ENCODE measurements around the gene PDZD7. TPM values are rescaled to one million over a fixed set of nuclear protein-coding genes. Genes with fewer than 3 reads are reported as not detected.

Gene PDZD7
- total RNA-seq, 3 donors from 2014 or later = 0.28 to 0.43 TPM; not detected in 1

DNA sequence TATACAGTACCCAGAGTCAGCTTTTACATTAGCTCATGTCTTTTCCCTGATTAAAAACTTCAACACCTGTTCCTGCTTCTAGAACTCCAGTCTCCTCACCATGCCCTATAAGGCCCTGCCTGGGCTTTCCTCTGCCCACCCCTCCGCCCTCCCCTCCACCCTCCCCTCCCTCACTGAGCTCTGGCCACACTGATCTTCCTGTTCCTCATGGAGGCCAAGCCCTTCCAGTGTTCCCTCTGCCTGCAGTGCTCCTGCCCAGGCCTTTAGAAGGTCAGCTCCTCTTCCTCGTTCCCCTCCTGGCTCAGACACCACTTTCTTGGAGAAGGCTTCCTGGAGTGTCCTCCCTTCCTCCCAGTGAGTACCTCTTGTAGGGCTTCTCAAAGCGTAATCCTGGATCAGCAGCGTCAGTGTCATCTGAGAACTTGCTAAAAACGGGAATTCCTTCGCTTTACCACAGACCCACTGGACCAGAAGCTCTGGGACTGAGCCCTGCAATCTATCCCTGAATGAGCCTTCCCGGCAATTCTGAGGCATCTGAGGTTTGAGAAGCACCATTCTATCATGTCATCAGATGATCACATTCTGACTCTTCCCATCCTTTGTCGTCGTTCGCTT, 3.7 kb downstream of the PDZD7 start:
- H3K4me1 ChIP-seq (ENCODE audit: low read depth) = peaks cover 16% of the 10 kb centered on the region
- ATAC-seq = no peak
- intact Hi-C loops (cut with DNase I, micrococcal nuclease) = no loop called here
- TF ChIP-seq CTCF (IDR thresholded peaks at IDR 0.05) = no peak
- H3K4me3 ChIP-seq = no peak overlapping the region
- no peaks in the 10 kb centered on the region for H3K9me3 ChIP-seq
- no peaks in the 10 kb centered on the region for H3K36me3 ChIP-seq (ENCODE audit: low read depth)
- no peak for DNase-seq

- intact Hi-C loops (cut with DNase I, micrococcal nuclease) = no loop called here
- Histone ChIP-seq H3K4me1 (ENCODE audit: low read depth) (peaks cover 6% of the 10 kb centered on the region), H3K9me3 (no peaks in the 10 kb centered on the region), H3K36me3 (ENCODE audit: low read depth) (no peaks in the 10 kb centered on the region), H3K4me3 (no peak overlapping the region)
- no peak for TF ChIP-seq CTCF (IDR thresholded peaks at IDR 0.05)
- no peak for ATAC-seq
- DNase-seq = peak in 1 of 3 donors; percentile 36
Measured at GRCh38 chr10:101022967-101023705, 7.8 kb downstream of the PDZD7 start.

GRCh38 chr10:101021692-101022251, 9.2 kb downstream of the PDZD7 start:
- no peak for ATAC-seq
- no peaks in the 10 kb centered on the region for H3K36me3 ChIP-seq (ENCODE audit: low read depth)
- peaks cover 6% of the 10 kb centered on the region for H3K4me1 ChIP-seq (ENCODE audit: low read depth)
- H3K4me3 ChIP-seq = no peak overlapping the region
- intact Hi-C loops (cut with DNase I, micrococcal nuclease) = no loop called here
- no peaks in the 10 kb centered on the region for H3K9me3 ChIP-seq
- no peak for TF ChIP-seq CTCF (IDR thresholded peaks at IDR 0.05)
- DNase-seq = peak in 1 of 3 donors; percentile 43

DNA sequence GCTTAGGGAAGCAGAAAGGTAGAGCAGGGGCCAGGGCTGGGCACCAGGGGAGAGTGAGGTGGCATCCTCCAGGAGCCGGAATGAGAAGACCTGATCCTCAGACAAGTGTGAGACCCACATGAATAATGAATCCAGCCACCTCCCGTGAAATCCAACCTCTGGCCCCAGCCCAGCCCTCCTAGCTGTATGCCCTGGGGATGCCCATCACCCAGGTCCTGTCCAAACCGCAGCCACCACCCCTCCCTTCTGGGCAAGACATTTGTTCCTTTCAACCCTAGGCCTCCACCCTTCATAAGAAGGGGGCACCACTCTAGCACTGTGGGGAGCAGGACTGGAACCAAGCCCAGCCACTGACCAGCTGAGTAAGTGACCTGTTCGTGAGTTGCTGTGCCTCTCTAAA, 9.7 kb downstream of the PDZD7 start:
- no peaks in the 10 kb centered on the region for H3K36me3 ChIP-seq (ENCODE audit: low read depth)
- intact Hi-C loops (cut with DNase I, micrococcal nuclease) = no loop called here
- TF ChIP-seq CTCF (IDR thresholded peaks at IDR 0.05) = no peak
- ATAC-seq = no peak
- no peak overlapping the region for H3K4me3 ChIP-seq
- H3K4me1 ChIP-seq (ENCODE audit: low read depth) = peaks cover 6% of the 10 kb centered on the region
- no peaks in the 10 kb centered on the region for H3K9me3 ChIP-seq
- peak in 1 of 3 donors; percentile 22 for DNase-seq

DNA sequence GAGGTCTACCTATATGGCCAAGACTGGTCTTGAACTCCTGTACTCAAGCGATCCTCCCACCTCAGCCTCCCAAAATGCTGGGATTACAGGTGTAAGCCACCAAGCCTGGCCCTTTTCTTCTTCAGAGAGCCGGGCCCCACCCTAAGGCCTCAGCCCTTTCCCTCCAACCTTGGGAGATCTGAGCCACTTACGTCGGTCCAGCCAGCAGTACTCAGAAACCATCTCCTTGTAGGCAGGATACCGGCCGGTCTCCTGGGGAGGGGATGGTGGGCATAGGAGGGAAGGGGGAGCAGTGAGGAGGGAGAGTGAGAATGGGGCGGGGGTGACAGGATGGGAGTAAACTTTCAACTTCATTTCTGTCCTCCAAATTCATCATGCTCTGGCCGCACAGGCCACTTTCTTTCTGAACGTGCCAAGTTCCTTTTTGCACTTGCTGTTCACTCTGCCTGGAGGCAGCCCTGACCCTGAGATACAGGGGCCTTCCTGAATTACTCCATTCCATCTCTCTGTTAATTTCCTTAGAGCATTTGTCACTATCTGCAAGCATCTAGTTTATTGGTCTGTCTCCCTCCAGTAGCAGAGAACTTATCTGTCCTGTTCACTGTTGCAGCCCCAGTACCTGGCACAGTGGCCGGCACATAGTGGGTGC, 10.4 kb downstream of the PDZD7 start:
- intact Hi-C loops (cut with DNase I, micrococcal nuclease) = no loop called here
- ATAC-seq = no peak
- H3K9me3 ChIP-seq = no peaks in the 10 kb centered on the region

More for the DNA sequence above, 10.4 kb downstream of the PDZD7 start:
- H3K4me1 ChIP-seq (ENCODE audit: low read depth) = peaks cover 6% of the 10 kb centered on the region
- DNase-seq = peak in 1 of 3 donors; percentile 15
- H3K4me3 ChIP-seq = no peak overlapping the region
- no peak for TF ChIP-seq CTCF (IDR thresholded peaks at IDR 0.05)
- no peaks in the 10 kb centered on the region for H3K36me3 ChIP-seq (ENCODE audit: low read depth)
